ES-I3 (cell line): Measurements from ENCODE around the gene SSR3.

Experiments used
- H3K36me3 ChIP-seq: 2 replicates; pipeline ENCODE4 v1.6.1; 2013; ENCODE audit warnings: mild to moderate bottlenecking, low read length, control low read depth, moderate library complexity; ENCODE audit not compliant: insufficient read depth
- H3K4me1 ChIP-seq: 2 replicates; pipeline ENCODE4 v1.6.1; 2013; ENCODE audit warnings: mild to moderate bottlenecking, control low read depth, low read length; ENCODE audit not compliant: insufficient read depth
- H3K9ac ChIP-seq: 2 replicates; pipeline ENCODE4 v1.6.1; 2013; ENCODE audit warnings: low read depth, mild to moderate bottlenecking, low read length, moderate library complexity
- H3K9me3 ChIP-seq: 2 replicates; pipeline ENCODE4 v1.6.1; 2013; ENCODE audit warnings: mild to moderate bottlenecking, low read length, moderate library complexity; ENCODE audit not compliant: control insufficient read depth, insufficient read depth

The SSR3 gene

GRCh38 chr3:156509189-156510174 lies 45.4 kb downstream of the SSR3 start:
- Histone ChIP-seq H3K36me3 (no peaks in the 10 kb centered on the region), H3K9ac (no peak overlapping the region), H3K9me3 (no peaks in the 10 kb centered on the region), H3K4me1 (no peaks in the 10 kb centered on the region; the same call in 1 of the 2 replicates)

DNA sequence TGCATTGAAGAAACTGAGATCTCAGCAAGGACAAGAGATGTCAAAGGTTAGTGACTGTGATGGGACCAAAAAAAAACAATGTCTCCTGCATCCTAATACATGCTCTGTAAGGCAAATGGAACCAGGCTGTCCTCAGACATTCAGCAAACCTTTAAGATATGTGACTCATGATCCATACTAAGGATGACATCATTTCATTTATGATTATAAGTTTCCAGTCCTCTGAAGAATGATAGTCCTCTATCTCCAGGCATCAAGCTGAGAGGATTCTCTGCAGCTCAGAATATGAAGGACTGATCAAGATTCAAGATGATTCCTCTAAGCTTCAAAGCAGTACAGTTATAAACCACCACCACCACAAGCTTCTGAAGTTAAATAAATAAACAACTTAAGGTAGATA lies 47.6 kb downstream of the SSR3 start:
- H3K9ac ChIP-seq = no peak overlapping the region
- no peaks in the 10 kb centered on the region for H3K4me1 ChIP-seq
- H3K9me3 ChIP-seq = no peaks in the 10 kb centered on the region
- H3K36me3 ChIP-seq = no peaks in the 10 kb centered on the region

GRCh38 chr3:156498307-156498706 lies 56.6 kb downstream of the SSR3 start:
- Histone ChIP-seq H3K36me3 (no peaks in the 10 kb centered on the region), H3K4me1 (no peaks in the 10 kb centered on the region), H3K9ac (no peak overlapping the region), H3K9me3 (0 out of 2 replicates have a peak, but pooled peaks cover 2% of the 10 kb centered on the region)

DNA sequence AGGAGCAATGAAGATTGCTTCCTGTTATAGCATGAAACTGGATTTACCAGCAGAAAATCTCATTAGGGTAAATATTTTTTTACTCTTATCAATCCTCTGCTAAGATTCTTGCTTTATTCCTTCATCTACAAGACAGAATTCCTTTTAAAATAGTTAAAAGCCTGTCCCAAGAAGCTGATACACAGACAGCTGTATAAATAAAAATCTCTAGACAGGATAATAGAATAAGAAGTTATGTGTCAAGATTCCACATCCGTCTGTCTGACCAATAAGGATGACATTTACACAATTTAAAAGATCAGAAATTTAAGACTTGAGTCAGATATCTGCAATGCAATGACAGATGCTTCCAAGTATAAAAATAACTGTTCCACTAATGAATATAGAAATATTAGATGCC lies 57.6 kb downstream of the SSR3 start:
- Histone ChIP-seq H3K4me1 (no peaks in the 10 kb centered on the region), H3K36me3 (no peaks in the 10 kb centered on the region), H3K9ac (no peak overlapping the region), H3K9me3 (0 out of 2 replicates have a peak, but pooled peaks cover 2% of the 10 kb centered on the region)

DNA sequence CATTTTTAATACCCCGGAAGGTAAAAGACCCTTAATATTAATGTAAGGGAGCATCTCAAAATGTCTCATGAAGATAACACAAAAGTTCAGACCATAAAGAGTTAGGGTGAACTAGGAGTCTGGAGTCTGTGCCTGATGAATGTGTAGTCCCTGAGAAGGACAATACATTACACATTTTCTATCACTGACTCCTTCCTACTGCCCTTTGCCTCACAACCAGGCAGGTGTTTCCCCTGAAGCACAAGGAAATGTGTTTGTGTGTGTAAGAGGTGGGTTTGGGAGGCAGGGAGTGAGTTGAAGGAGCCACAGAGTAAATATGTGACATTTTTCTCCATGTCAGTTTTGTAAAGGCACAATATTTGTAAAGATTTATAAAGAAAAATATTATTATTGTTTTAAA lies 59.1 kb downstream of the SSR3 start:
- Histone ChIP-seq H3K9me3 (0 out of 2 replicates have a peak, but pooled peaks cover 2% of the 10 kb centered on the region), H3K4me1 (no peaks in the 10 kb centered on the region), H3K36me3 (no peaks in the 10 kb centered on the region), H3K9ac (no peak overlapping the region)

DNA sequence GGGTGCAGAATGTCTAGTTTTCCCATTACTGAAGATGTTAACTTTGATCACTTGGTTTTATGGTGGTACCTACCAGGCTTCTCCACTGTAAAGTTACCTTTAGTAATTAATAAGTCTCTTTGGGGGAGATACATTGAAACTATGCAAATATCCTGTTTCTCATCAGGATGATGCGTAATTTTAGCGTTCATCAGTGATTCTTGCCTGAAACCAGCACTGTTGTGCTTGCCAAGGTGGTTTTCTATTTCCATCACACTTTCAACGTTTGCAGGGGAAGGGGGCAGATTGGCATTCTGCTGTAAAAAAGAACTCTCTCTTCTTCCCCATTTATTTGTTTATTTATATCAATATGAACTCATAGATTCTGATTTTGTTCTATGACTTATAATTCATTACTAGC lies 61.0 kb downstream of the SSR3 start:
- H3K9me3 ChIP-seq = 0 out of 2 replicates have a peak, but pooled peaks cover 2% of the 10 kb centered on the region
- H3K9ac ChIP-seq = no peak overlapping the region
- no peaks in the 10 kb centered on the region for H3K36me3 ChIP-seq
- peaks cover 5% of the 10 kb centered on the region; the same call in 1 of the 2 replicates for H3K4me1 ChIP-seq

GRCh38 chr3:156492801-156493261 lies 62.1 kb downstream of the SSR3 start:
- Histone ChIP-seq H3K4me1 (peaks cover 5% of the 10 kb centered on the region; the same call in 1 of the 2 replicates), H3K9ac (no peak overlapping the region), H3K9me3 (no peaks in the 10 kb centered on the region), H3K36me3 (no peaks in the 10 kb centered on the region)

DNA sequence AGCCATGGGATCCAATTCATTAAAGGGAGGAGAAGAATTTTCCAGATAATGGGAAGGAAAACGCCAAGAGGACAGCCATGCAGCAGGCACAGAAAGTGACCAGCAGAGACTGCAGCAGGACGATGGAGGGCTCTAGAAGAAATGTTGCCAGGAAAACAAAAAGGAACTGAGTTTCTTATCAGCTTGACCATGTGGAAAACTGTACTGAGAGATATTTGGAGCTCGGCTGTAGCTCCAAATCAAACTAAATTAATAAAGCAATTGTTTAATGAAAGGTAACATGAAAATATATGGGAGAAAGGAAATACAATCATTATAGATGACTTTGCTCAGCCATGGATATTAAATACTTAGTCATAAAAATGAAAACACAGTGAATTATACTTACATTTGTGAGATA lies 63.7 kb downstream of the SSR3 start:
- no peak overlapping the region for H3K9ac ChIP-seq
- H3K9me3 ChIP-seq = no peaks in the 10 kb centered on the region
- H3K36me3 ChIP-seq = no peaks in the 10 kb centered on the region
- H3K4me1 ChIP-seq = peaks cover 5% of the 10 kb centered on the region; the same call in 1 of the 2 replicates
